GM12864 (cell line): ENCODE results near the gene OR1J1.

Experiments
- DNase-seq: peaks from one replicate; pipeline ENCODE4 v3.0.0-alpha.2; 2011; ENCODE audit warnings: low read depth
- H3K4me3 ChIP-seq: 2 replicates; pipeline ENCODE4 v1.5.1; 2011; ENCODE audit warnings: mild to moderate bottlenecking, low read depth, low read length, control low read depth
- CTCF ChIP-seq: IDR thresholded peaks from 2 replicates; pipeline ENCODE4 v1.5.1; 2011; ENCODE audit warnings: low read depth, mild to moderate bottlenecking, moderate library complexity, low read length, control low read depth, inconsistent platforms; ENCODE audit errors: missing control alignments

Gene OR1J1

DNA sequence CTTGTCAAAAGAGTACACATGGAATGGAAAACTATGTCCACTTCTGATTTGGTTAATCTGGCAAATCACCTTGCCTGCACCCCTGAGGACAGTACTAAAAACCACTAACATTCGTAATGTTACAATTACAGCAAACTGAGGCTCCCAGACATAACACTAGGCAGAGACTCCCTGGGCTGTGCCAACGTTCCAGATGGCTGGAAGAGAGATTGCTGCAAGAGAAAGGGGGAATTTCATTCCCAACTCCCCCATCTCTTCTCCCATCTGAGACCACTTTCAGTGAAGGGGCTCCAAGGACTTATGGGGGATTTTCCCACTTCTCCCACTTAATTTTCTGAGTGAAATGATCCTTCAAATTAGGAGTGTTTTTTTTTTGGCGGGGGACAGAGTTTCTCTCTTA is 11.3 kb downstream of the OR1J1 start:
- H3K4me3 ChIP-seq: no peak overlapping the region
- no peak for DNase-seq
- TF ChIP-seq CTCF: no peak

DNA sequence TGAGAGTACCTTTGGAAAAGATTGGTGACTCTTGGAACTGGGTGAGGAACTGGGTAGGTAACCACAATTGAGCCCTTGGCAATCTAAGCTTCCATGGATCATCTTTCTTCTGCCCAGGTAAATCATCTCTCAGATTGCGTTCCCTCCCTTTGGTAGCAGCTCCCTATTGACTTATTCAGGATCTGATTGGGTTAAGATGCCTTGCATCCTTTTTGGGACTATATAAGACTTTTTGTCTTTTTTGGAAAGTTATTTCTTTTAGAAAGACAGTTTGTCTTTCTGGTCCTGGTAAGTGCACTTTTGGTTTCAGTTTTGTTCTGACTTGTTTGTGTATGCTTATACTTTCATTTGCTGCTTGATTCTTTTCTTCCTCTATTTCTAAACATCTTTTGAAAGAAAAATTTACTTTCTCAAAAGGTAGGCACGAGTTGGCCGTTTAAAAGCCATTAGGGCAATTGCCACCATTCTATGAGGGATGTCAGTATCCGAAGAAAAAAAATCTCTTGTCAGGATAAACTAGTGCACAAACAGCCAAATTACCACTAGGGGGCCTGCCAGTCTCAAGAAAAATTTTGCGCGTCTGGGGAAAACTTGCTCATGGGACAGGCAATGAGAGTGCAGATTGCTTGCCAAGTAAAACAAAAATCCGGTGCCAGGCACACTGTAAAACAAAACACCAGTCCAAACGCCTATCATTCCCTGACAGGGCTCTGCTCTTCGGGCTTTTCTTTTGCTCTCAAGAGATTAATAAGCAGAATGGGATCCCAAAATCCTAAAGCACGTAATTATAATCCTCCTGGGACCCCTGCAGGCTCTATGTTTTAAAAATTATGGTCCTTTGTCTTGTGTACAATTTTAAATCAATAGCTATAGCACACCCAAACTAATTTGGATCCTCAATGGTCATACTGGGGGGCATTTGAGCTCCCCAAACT is 12.8 kb downstream of the OR1J1 start:
- DNase-seq: peak; percentile 51

DNA sequence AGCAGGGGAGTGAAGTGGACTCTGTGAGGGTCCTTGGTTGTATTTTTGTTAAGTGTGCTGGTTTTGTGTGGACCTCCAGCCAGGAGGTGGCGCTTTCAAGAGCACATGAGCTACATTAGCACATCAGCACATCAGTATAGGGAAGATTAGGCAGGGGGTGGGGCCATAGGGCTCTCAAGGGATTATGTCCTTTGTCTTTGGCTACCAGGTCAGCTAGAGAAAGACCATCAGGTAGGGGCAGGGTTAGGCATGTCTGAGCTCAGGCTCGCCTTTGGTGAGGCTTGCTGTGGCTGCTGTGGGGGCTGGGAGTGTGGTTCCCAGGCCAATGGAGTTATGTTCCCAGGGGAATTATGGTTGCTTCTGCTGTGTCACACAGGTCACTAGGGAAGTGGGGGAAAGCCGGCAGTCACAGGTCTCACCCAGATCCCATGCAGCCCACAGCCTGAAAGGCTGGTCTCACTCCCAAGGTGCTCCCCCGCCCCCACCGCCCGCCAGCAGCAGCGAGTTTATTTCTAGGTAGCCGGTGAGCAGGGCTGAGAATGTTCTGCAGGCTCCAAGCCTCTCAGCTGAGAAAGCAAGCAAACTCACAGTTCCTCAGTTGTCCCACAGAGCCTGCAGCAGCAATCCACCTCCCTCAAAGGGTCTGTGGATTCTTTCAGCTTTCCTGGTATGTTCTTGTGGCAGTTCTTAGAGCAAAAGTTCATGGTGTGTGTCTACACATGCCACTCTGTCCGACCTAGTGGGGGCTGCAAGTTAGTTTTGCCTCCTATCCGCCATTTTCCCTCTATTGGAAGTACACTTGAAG is 13.7 kb downstream of the OR1J1 start:
- peak; percentile 72 for TF ChIP-seq CTCF
- H3K4me3 ChIP-seq: peak overlapping the region; percentile 72
- peak; percentile 72 for DNase-seq

More for the DNA sequence above, 12.8 kb downstream of the OR1J1 start:
- H3K4me3 ChIP-seq: peak overlapping the region; percentile 72
- peak; percentile 89 for TF ChIP-seq CTCF

- no peak for DNase-seq
- no peak for TF ChIP-seq CTCF
- no peak overlapping the region for H3K4me3 ChIP-seq
These were observed 19.9 kb downstream of the OR1J1 start for GRCh38 chr9:122457787-122458186.

DNA sequence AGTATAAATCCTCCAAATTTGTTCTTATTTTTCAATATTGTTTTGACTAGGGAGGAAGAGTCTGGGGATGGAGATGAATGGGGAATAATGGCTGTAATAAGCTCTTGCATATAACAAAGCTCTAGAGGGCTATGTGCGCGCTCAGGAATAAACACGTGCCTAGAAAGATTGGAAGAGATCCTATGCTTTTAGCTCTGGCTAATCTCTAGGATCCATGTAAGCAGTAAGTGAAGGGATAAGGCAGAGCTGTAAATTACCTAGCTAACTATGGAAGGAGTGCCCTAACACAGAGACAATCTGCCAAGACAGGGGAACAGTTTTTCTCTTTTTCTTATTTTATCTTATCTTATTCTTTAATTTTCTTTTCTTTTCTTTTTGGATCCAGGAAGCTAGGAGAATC is 21.6 kb downstream of the OR1J1 start:
- no peak for TF ChIP-seq CTCF
- no peak for DNase-seq
- no peak overlapping the region for H3K4me3 ChIP-seq

DNA sequence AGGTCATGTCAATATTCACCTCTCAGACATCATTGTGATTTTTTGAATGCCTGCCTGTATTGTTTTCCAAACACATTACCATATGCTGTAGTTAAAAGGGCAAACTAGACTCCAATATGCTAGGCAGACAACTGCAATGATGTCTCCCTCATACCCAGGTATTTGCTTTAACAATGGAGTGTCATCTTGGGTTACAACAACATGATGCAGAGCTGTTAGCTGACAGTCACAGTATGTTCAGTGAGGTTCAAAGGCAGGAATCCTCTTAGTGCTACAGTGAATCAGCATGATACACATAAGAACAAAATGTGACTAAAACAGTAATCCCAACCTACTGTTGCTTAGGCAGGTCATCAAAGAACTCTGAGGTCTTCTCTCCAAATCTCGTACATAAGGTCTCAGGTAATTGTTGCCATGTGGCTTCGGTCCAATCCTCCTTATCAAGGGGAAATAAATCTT is 24.0 kb downstream of the OR1J1 start:
- DNase-seq: no peak
- H3K4me3 ChIP-seq: no peak overlapping the region
- TF ChIP-seq CTCF: no peak
